HEK293 (cell line): ENCODE results near the gene COL4A1.

Experiments
- CTCF ChIA-PET: fragments of 350-600 bp; formaldehyde crosslinking; extraction: SDS; loops from one replicate; lab custom pipeline; 2021; ENCODE audit warnings: antibody characterized with exemption; lab: Yijun Ruan, JAX
- POLR2A ChIA-PET: fragments of 300-600 bp; formaldehyde crosslinking; extraction: SDS; loops from one replicate; lab custom pipeline; 2020; ENCODE audit warnings: antibody characterized with exemption, inconsistent platforms; lab: Yijun Ruan, JAX
- H3K27ac ChIP-seq: fragments of 200-500 bp; sonication (Bioruptor generic); 2 replicates; pipeline ENCODE4 v1.5.1; 2014; ENCODE audit warnings: low read depth, low read length, control low read depth, inconsistent platforms; ENCODE audit errors: extremely low read depth
- H3K36me3 ChIP-seq, 2 experiments: fragments of 200-500 bp in 1 of 2; sonication (Bioruptor generic) in 1 of 2; 1 replicate in 1 of 2; 2 replicates in 1 of 2; pipeline ENCODE4 v1.5.1; 2014 to 2017; ENCODE audit warnings: inconsistent platforms in 2 of 2, low read length in 2 of 2; ENCODE audit not compliant: control insufficient read depth in 2 of 2, insufficient read depth in 1 of 2
- H3K4me1 ChIP-seq: fragments of 200-500 bp; sonication (Bioruptor generic); 2 replicates; pipeline ENCODE4 v1.5.1; 2014; ENCODE audit warnings: mild to moderate bottlenecking, low read length, inconsistent platforms; ENCODE audit not compliant: control insufficient read depth, insufficient read depth
- H3K4me3 ChIP-seq: 2 replicates; pipeline ENCODE4 v1.5.1; 2011; ENCODE audit warnings: low read depth, mild to moderate bottlenecking, control low read depth, low read length, moderate library complexity
- H3K9me3 ChIP-seq: fragments of 200-500 bp; sonication (Bioruptor generic); 2 replicates; pipeline ENCODE4 v1.5.1; 2014; ENCODE audit warnings: low read depth, low read length, inconsistent platforms; ENCODE audit not compliant: control insufficient read depth, insufficient read depth
- ATF2 ChIP-seq: fragments of 450-650 bp; formaldehyde crosslinking; IDR thresholded peaks from 2 replicates; pipeline ENCODE4 v1.5.1; 2016; ENCODE audit warnings: missing biosample characterization, missing genetic modification characterization, low read depth
- GFI1B ChIP-seq: fragments of 450-650 bp; formaldehyde crosslinking; IDR thresholded peaks from 2 replicates; pipeline ENCODE4 v1.5.1; 2016; ENCODE audit warnings: missing biosample characterization, missing genetic modification characterization
- GLI2 ChIP-seq: fragments of 450-650 bp; formaldehyde crosslinking; IDR thresholded peaks from 2 replicates; pipeline ENCODE4; 2017; ENCODE audit warnings: missing biosample characterization, missing genetic modification characterization, low read depth, borderline replicate concordance
- MYNN ChIP-seq: fragments of 450-650 bp; formaldehyde crosslinking; IDR thresholded peaks from 2 replicates; pipeline ENCODE4 v1.5.1; 2016; ENCODE audit warnings: missing biosample characterization, missing genetic modification characterization, borderline replicate concordance
- MZF1 ChIP-seq: fragments of 450-650 bp; formaldehyde crosslinking; IDR thresholded peaks from 2 replicates; pipeline ENCODE4 v1.5.1; 2017; ENCODE audit warnings: missing biosample characterization, missing genetic modification characterization, borderline replicate concordance
- PBX3 ChIP-seq: sonication (generic); formaldehyde crosslinking; IDR thresholded peaks from 2 replicates; pipeline ENCODE4 v1.8.1; 2022; ENCODE audit warnings: mild to moderate bottlenecking, moderate library complexity, missing genetic modification reagents
- ZBTB21 ChIP-seq: fragments of 450-650 bp; formaldehyde crosslinking; IDR thresholded peaks from 2 replicates; pipeline ENCODE4 v1.5.1; 2017; ENCODE audit warnings: missing biosample characterization, missing genetic modification characterization
- ZFP3 ChIP-seq: fragments of 450-650 bp; formaldehyde crosslinking; IDR thresholded peaks from 2 replicates; pipeline ENCODE4 v1.5.1; 2016; ENCODE audit warnings: low read depth, missing biosample characterization, missing genetic modification characterization
- ZIC2 ChIP-seq: fragments of 450-650 bp; formaldehyde crosslinking; IDR thresholded peaks from 2 replicates; pipeline ENCODE4 v1.5.1; 2016; ENCODE audit warnings: missing biosample characterization, missing genetic modification characterization
- ZNF10 ChIP-seq: fragments of 450-650 bp; formaldehyde crosslinking; IDR thresholded peaks from 2 replicates; pipeline ENCODE4 v1.5.1; 2017; ENCODE audit warnings: missing biosample characterization, missing genetic modification characterization
- ZNF239 ChIP-seq: fragments of 450-650 bp; formaldehyde crosslinking; IDR thresholded peaks from 2 replicates; pipeline ENCODE4 v1.5.1; 2016; ENCODE audit warnings: missing biosample characterization, missing genetic modification characterization
- ZNF26 ChIP-seq: fragments of 450-650 bp; formaldehyde crosslinking; IDR thresholded peaks from 2 replicates; pipeline ENCODE4 v1.5.1; 2016; ENCODE audit warnings: missing biosample characterization, missing genetic modification characterization
- ZNF292 ChIP-seq: fragments of 450-650 bp; formaldehyde crosslinking; IDR thresholded peaks from 2 replicates; pipeline ENCODE4 v1.5.1; 2016; ENCODE audit warnings: low read depth, missing biosample characterization, missing genetic modification characterization, borderline replicate concordance
- ZNF302 ChIP-seq: fragments of 450-650 bp; formaldehyde crosslinking; IDR thresholded peaks from 2 replicates; pipeline ENCODE4 v1.5.1; 2016; ENCODE audit warnings: missing biosample characterization, missing genetic modification characterization, low read depth
- ZNF391 ChIP-seq: fragments of 450-650 bp; formaldehyde crosslinking; IDR thresholded peaks from 2 replicates; pipeline ENCODE4 v1.5.1; 2016; ENCODE audit warnings: low read depth, missing biosample characterization, missing genetic modification characterization, borderline replicate concordance
- ZNF423 ChIP-seq: fragments of 450-650 bp; formaldehyde crosslinking; IDR thresholded peaks from 2 replicates; pipeline ENCODE4 v1.5.1; 2016; ENCODE audit warnings: missing biosample characterization, missing genetic modification characterization
- ZNF488 ChIP-seq: fragments of 450-650 bp; formaldehyde crosslinking; IDR thresholded peaks from 2 replicates; pipeline ENCODE4 v1.5.1; 2016; ENCODE audit warnings: missing biosample characterization, missing genetic modification characterization
- ZNF513 ChIP-seq: fragments of 450-650 bp; IDR thresholded peaks from 2 replicates; pipeline ENCODE4 v1.5.1; 2018; ENCODE audit warnings: missing biosample characterization, missing genetic modification characterization
- ZNF518A ChIP-seq: fragments of 450-650 bp; formaldehyde crosslinking; conservative IDR thresholded peaks from 2 replicates; pipeline ENCODE4 v1.5.1; 2016; ENCODE audit warnings: low read depth, missing biosample characterization, missing genetic modification characterization
- ZNF621 ChIP-seq: fragments of 450-650 bp; formaldehyde crosslinking; IDR thresholded peaks from 2 replicates; pipeline ENCODE4 v1.5.1; 2017; ENCODE audit warnings: missing biosample characterization, missing genetic modification characterization
- ZNF785 ChIP-seq: fragments of 450-650 bp; formaldehyde crosslinking; IDR thresholded peaks from 2 replicates; pipeline ENCODE4 v1.5.1; 2016; ENCODE audit warnings: missing biosample characterization, missing genetic modification characterization

COL4A1 gene

GRCh38 chr13:110294146-110294545, 12.8 kb downstream of the COL4A1 start (continued):
- no peak for TF ChIP-seq ZNF26

- ChIA-PET POLR2A (no interaction called here), CTCF (no interaction called here)
- H3K27ac ChIP-seq, result no peak overlapping the region
- H3K4me3 ChIP-seq, result no peak overlapping the region
- H3K9me3 ChIP-seq, result no peaks in the 10 kb centered on the region
- H3K4me1 ChIP-seq, result no peaks in the 10 kb centered on the region
- no peaks in the 10 kb centered on the region for H3K36me3 ChIP-seq
- TF ChIP-seq ZNF391 (tag by site-specific recombination) (no peak), ZNF785 (tag by site-specific recombination) (no peak), ZNF423 (tag by site-specific recombination) (no peak), ZBTB21 (no peak), ATF2 (tag by site-specific recombination) (no peak), MZF1 (tag by site-specific recombination) (no peak), ZNF518A (no peak), ZIC2 (tag by site-specific recombination) (no peak), GLI2 (tag by site-specific recombination) (no peak), ZFP3 (no peak), ZNF513 (tag by site-specific recombination) (no peak), GFI1B (tag by site-specific recombination) (no peak), ZNF621 (tag by site-specific recombination) (no peak), ZNF292 (tag by site-specific recombination) (no peak), ZNF239 (tag by site-specific recombination) (no peak), ZNF302 (tag by site-specific recombination) (no peak), ZNF10 (tag by site-specific recombination) (no peak), ZNF488 (tag by site-specific recombination) (no peak), MYNN (tag by site-specific recombination) (no peak), PBX3 (CRISPR knock-in tag) (no peak)
- TF ChIP-seq, all 188 proteins: peak for 0
Measured at GRCh38 chr13:110293649-110294048, 13.3 kb downstream of the COL4A1 start.
